Renal cortical epithelial cell (primary cell): ENCODE data around the gene EXOC7. TPM values are rescaled to one million over a fixed set of nuclear protein-coding genes. Genes with fewer than 3 reads are reported as not detected.

Experiments used
- DNase-seq: peaks from one replicate; pipeline ENCODE4 v3.0.0-alpha.2; 2011; ENCODE audit warnings: low read depth
- total RNA-seq: library from RNA; depleted of rRNA; stranded (reverse); fragments of >200 nt; gene quantifications from 2 replicates; pipeline ENCODE4 v1.2.3, GENCODE V29; 2014

Gene EXOC7, protein sequence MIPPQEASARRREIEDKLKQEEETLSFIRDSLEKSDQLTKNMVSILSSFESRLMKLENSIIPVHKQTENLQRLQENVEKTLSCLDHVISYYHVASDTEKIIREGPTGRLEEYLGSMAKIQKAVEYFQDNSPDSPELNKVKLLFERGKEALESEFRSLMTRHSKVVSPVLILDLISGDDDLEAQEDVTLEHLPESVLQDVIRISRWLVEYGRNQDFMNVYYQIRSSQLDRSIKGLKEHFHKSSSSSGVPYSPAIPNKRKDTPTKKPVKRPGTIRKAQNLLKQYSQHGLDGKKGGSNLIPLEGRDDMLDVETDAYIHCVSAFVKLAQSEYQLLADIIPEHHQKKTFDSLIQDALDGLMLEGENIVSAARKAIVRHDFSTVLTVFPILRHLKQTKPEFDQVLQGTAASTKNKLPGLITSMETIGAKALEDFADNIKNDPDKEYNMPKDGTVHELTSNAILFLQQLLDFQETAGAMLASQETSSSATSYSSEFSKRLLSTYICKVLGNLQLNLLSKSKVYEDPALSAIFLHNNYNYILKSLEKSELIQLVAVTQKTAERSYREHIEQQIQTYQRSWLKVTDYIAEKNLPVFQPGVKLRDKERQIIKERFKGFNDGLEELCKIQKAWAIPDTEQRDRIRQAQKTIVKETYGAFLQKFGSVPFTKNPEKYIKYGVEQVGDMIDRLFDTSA
- 74.1 and 116 TPM in 2 replicates for total RNA-seq

DNA sequence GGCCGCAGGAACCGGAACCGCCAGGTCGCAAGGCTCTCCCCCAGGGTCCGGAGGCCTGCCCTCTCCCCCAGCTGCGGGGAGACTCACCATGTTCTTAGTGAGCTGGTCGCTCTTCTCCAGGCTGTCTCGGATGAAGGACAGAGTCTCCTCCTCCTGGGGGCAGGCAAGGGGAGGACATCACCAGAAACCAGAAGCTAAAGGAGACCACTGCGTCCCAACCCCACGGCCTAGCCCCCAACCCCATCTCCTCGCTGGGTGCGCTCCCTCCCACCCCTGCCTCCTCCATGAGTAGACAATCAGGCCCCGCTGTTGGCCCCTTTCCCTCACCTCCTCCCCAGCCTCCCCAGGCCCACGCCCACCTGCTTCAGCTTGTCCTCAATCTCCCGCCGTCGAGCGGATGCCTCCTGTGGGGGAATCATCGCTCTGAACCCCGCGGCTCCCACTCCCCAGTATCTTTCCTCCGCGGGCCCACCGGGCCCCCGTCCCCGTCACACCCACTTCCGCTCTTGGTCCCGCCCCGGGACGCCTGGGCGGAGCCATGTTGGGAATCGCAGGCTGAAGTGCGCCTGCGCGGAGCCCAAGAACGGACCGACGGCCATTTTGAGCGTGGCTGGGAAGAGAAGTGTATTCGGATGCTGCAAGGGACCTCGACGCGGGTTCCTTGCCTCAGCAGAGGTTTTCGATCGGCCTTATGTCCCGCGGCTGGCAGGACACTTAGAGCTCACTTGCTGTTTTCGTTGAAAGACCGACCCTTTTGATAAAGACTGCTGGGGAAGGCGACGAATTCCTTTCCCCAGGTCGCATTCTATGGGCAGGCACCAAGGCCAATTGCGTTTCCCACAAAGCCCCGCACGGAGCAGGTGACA is at the start of gene EXOC7:
Gene EXOC7, minus strand, starts transcription at position 514 of the 866 bp plus-strand sequence. Its CDS starts 95 bp downstream, at position 419.
- DNase-seq, result peak; percentile 72

DNA sequence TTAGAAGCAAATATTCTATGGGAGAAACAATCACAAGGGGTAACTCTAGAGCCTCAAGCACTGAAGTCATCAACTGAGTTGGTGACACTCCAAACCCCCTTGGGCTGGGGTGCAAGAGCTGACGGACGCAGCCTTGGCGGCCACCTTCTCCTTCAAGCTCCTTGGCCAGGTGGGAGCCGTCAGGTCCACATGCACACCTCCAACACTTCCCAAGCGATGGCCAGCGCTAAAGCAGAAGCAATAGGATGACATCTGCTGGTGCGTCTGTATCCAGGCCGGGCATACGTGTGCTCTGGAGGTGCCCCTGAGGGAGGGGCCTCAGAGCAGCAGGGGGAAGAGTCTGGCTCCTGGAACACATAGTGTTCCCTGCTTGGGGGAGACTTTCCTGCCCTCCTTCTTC is 49.6 kb upstream of the EXOC7 start:
- no peak for DNase-seq

DNA sequence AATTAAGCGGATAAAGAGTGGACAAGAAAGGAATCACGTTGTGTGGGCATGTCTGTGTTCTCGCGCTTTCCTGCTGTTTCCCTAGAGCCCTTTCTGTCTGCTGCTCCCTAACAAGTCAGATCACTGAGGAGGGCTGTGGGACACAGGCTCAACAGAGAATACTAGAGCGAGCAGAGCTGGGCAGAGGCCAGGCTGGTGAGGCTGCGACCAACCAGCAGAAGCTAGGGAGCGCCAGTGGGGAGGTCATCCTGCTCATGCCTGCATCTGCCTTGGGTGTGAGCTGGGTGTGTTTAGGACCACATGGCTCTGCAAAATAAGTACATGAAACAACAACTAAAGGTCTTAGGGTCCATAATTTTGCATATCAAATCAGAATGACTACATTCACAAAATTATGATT is 49.0 kb upstream of the EXOC7 start:
- DNase-seq, result no peak

DNA sequence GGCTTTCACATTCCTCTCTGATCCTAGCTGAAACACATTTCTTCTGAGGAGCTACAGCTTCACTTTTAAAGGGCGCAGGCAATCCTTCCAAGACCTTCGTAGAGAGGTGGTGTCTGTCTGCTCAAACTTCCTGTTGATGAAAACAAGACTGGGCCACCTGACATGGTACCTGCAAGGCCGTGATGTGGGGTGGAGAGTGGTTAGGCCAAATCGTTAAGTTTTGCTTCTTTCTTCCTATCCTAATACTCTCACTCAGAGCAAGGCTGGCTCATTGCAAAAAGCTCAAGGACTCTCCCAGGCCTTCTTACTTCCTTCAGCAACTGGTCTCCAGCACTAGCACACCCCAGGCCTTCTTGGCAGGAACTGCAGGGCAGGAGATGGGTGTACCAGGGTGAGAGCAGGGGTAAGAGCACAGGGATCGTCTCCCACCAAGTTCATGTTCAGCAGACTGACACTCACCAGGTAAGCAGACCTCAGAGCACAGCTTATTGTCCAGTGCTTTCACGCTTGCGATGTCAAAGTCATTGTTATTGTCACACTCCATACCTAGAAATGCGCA is 48.4 kb upstream of the EXOC7 start:
- DNase-seq, result no peak

DNA sequence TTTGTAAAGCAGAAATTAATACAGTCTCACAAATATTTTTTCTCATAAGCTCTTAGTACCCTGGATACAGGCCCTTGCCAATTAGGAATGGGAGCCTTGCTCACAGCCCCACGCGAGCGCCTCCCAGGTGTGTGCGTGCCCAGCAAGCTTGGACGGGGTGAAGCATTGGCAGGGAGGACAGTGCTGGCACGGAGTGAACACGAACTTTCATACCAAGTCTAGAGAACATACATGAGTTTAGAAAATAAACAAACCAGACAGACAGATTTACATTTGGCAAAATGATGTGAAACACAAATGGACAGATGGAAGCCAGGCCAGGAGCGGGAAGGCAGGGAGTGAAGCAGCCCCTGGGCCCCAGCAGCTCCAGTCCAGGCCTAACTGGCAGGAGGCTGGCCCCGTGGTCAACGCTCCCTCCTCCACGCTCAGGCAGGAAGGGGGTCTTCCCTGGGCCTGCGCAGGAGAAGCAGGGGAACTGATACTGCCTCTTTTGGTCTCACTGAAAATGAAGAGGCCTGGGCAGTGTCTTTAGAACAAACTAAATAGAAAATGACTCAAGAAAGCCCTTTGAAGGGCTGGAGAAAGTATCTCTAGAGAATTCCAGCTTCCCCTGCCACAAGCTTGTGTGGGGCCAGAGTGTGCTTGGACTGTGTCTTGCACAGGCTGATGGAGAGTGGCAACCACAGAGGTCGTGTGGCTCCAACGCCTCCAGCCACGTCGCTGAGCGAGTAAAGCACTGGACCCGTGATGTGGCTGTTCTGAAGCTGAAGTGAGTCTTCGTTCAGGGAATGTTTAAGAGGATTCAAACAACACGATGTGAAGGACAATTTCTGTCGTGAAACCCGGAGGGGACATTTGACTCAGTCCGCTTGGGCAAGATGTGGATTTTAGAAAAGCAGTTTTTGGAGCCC is 47.4 kb upstream of the EXOC7 start:
- no peak for DNase-seq

DNA sequence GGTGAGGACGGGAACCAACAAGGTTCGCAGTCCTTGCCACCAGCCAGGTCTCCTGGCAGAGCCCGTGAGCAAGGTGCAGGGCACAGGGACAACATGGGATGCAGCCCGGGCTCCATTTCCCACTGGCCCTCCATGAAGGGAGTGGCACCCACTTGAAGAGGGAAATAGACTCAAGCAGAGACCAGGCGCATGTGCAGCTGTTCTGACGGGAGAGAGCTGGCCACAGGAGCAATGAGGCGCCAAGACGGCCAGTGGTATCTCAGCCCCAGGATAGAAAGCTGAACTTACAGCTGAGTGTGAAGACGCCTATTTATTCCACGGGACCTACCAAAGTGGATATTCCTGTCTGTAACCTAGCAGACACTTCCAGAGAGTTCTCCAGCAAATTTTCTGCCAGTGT is 45.6 kb upstream of the EXOC7 start:
- no peak for DNase-seq

DNA sequence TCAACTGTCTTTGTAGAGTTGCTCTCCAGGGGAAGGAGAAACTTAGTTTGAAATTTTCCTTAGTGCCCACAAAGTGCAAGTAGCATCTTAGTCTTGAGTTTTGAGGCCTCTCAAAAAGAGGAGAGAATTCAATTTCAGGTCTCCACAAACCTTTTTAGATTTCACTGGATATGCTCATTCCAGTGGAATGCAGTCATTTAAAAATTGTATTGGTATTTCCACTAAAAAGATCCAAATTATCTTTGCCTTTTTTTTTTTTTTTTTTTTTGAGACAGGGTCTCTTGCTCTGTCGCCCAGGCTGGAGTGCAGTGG is 44.4 kb upstream of the EXOC7 start:
- no peak for DNase-seq

DNA sequence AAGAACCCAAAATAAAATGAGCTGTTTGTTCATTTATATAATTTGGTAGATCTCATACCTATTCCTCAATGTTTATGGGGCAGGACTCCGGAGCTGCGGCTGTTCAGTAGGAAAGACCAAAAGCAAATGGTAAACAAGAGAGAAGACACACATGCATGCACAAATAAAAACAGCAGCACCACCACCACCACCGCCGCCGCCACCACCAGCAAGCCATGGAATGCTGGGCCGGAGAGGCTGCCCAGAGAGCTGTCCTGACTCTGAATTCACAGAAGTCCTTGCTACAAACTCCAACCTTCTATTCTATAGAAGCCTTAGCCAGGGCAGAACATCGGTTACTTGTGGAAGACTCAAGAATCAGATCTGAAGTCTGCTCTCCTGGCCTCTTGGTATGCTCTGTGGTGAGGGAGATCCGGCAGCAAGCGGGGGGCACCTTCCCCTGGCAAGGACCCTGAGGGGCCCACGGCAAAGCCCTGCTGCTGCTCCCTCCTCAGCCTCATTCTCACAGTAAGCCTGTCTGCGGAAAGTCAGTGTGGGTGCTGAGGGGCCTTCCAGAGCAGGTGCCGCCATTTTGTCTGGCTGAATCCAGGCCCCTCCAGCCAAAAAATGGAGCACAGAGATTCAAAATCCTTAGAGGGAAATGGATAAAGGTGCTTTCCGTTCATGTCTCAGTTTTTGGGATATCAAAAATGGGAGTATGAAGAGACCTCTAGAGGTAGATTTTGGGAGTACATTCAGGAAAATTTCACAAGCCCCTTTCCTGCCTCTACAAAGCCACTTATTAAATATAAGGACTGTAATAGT is 43.8 kb upstream of the EXOC7 start:
- DNase-seq, result peak; percentile 43

DNA sequence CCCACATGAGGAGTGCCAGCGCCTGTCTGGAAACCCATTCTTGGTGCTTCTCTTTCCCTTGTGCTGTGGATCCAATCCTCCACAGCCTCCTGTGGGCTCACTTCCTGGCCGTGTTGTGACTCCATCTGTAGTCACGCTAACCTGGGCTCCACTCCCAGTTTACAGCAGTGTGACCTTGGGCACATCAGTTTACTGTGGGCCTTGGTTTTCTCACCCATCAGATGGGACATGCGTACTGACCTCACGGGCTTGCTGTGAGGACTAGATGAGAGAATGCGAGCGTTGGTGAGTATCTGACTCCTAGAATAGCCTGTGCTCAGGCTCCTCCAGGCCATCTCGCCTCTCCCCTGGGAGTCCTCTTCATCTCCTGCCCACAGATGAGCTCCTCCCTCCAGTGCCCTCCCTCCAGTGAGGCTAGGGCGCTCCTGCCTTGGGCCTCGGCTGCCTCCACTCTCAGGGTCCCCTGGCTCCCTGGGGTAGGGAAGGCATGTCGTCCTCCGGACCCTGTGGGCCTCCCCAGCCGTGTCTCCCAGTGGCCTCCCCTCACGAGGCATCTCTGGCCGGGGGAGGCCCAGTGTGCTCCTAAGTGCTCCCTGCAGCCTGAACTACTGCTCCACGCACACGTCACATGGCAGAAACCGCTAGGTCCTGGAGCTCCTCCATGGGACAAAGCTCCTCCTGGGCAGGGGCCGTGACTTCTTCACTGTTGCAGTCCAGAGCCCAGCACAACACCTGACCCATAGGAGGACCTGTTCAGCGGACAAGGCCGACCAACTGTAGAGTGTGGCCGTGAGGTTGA is 42.7 kb upstream of the EXOC7 start:
- no peak for DNase-seq

DNA sequence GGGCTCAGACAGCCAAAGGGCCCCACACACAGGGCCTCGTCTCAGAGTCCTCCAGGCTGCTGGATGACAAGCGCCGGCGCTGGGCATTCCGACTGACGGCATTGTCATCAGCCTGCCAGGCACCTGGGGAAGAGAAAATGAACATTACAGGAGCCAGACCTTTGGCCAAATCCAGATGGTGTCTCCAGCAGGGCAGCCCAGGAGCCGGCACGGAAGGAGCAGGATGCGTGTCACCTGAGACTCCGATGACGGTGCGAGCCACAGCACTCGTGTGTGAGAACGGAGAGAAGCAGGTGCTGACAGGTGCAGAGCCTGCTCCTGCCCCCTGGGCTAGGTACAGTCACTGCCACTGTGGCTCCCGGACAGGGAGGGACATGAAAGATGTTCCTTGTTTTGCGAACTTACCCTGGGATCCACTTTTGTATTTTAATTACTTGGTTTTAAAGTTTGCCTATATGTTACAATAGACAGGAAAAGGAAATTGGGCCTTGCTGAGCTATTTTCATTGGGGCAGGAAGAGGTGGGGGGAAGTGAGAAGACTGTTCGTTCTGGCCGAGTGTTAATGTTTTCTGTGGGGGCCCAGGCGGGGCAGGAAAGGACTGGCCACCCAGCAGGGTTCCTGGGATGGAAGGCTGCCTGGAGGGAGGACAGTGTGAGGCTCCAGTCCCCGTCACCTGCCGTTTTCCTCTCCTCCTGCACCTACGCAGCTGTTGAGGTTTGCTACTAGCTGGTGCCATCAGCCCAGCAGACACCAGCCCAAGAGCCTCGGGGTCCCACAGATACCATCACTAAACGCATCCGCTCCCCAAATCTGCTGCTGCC is 41.9 kb upstream of the EXOC7 start:
- DNase-seq, result no peak

DNA sequence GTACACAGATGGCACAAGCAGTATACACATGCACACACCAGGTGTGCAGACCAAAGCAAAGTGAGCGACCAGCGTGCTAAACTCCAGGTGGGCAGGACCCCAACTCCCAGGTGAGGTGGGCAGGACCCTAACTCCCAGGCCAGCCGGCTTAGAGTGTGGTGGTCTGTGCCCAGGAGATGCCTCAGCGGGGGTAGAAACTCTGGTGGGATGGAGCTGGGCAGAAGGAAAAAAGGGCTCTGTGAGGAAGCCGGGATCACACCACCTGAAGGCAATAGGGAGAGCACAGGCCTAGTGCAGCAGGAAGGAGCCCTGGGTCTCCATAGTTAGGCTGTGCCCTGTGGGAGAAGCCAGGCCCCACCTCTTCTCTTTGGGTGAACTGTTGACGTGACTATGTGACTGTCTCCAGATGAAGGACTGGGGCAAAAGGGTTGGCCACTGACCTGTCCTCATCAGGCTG is 39.0 kb upstream of the EXOC7 start:
- no peak for DNase-seq

DNA sequence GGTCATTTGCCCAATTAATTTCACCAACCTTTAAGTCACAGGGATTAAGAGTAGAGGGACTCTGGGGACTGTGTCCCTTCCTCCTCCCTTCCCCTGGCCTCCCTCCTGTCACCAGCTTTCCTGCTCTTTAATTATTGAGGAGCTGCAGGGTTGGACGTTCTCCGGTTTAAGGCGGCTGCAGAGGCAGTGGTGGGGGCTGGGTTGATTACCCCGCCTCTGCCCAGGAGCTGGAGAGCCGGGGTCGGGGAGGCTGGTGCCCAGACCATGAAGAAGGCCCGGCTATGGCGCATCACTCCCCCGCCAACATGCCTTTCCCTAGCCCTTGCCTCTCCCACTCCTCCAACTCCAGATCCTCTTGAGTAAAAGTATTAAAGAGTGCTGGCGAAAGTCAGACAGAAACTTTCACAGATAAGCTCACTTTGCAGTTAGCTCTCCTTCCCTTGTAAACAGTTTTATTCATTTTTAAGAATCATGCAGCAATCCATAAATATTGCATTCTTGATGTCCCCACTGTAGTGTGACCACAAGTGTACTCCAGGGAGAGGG is 38.5 kb upstream of the EXOC7 start:
- DNase-seq, result no peak

DNA sequence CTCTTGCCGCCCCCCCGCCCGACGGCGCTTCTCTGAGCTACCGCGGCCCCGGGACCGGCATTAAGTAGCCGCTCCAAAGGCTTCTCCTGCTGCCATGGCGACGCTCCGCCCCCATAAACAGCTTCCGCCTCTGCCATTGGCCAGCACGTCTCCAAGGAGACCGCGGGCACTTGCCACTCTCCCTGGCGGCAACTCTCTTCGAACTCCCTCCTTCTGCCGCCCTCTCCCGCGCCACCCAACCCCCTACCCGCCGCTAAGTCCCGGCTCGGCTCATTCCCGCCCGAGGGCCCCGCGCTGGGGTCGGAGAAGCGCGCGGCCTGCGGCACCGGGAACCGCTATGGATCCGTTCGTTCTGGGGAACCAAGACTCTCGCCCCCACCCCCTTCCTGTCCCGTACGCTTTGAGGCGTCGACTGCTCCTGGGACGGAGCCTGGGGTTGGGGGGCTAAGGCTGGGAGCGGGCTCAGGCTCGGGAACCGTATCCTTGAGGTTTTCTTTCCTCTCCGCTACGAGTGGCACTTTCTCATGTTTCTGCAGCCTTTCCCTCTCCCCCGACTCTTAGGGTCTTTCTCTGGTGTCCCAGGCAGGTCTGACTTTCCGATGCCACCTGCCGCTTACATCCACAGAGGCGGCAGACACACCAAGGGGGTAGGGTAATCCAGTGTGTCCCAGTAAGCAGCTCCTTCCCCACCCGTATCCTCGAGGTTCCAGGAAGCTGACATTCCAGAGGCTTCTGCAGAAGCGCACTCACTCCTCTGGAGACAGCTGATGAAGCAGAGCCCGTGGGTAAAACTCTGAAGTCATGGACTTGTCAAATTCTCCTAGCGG is 37.8 kb upstream of the EXOC7 start, which contains the start of gene FOXJ1:
Gene FOXJ1, minus strand, starts transcription at position 34 of the 827 bp plus-strand sequence. CDS start 850 bp downstream, outside the sequence.
- DNase-seq, result peak; percentile 85

DNA sequence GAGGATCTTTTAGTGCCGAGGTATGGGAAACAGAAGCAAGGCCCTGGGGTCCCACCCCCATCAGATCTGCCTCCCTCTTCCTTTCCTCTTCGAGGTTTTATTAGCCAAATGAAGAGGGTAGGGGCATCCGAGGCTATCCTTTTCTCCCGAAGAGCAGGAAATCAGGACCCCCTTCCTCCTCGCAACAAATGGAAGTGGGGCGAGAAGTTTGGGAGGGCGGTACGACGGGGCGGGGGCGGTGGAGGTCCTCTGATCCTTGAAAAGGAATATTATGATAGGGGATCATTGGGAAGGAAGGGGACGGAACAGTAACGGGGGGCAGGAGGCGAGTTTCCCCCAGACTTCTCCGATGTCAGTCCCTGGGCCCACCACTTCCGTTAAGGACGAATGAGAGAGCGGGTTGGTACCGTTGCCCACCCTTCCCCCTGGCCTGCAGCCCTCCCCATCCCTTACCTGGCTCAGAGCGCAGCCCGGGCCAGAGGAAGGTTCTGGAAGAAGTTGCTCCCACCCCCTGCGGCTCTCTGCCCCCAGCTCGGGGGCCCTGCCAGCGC is 37.1 kb upstream of the EXOC7 start:
- DNase-seq, result no peak

DNA sequence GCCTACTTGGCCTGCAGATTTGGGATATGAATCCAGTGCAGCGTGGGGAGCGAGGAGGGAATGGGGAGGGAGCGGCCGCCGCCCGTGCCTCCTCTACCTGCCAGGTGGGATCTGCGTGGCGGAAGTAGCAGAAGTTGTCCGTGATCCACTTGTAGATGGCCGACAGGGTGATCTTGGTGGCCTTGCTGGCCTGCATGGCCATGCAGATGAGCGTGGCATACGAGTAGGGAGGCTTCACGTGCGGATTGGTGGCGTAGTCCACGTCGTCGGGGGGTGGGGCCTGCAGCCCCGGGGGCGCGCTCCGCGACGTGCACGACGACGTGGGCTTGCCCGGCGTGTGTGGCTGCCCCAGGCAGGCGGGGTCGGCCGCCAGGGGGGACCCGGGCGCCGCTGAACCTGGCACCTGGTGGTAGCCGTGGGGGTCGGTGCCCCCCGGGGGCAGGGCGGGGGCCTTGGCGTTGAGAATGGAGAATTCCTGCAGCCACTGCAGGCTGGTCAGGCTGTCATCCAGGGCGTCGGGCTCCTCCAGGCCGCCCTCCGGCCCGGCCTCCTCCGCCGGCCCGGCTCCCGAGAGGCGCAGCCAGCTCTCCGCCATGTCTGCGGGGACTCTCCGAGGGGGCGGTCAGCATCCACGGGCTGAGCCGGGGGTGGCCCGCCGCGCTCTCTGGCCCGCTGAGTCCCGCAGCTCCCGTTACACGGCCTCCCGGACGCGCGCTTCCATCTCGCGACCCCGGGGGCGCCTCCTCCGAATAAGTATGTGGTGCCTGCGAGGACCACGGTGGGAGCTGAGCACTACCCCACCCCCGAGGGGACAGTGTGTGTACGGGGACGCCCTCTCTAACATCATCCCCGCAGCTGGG is 36.4 kb upstream of the EXOC7 start:
- no peak for DNase-seq
